SK-N-SH treated with all-trans-retinoic acid at 6 μM for 48 hours (cell line): Measurements from ENCODE around the gene IFT122.

Source experiments
- BACH2 ChIP-seq: fragments of 250-450 bp; sonication (Bioruptor Pico); IDR thresholded peaks from 2 replicates; pipeline ENCODE4 v1.9.0; 2021; ENCODE audit warnings: mild to moderate bottlenecking, borderline replicate concordance
- CREB5 ChIP-seq: fragments of 250-450 bp; sonication (Bioruptor Pico); IDR thresholded peaks from 2 replicates; pipeline ENCODE4 v1.5.1; 2020; ENCODE audit warnings: low read depth, mild to moderate bottlenecking, moderate library complexity
- OSR1 ChIP-seq: fragments of 250-450 bp; sonication (Bioruptor Pico); IDR thresholded peaks from 2 replicates; pipeline ENCODE4 v1.8.0; 2022; ENCODE audit warnings: moderate library complexity, mild to moderate bottlenecking, inconsistent platforms
- PATZ1 ChIP-seq: fragments of 250-450 bp; sonication (Bioruptor Pico); IDR thresholded peaks from 2 replicates; pipeline ENCODE4 v1.8.0; 2020; ENCODE audit warnings: mild to moderate bottlenecking, moderate library complexity, borderline replicate concordance
- PPARA ChIP-seq: fragments of 250-450 bp; sonication (Bioruptor Pico); IDR thresholded peaks from 2 replicates; pipeline ENCODE4 v1.5.0; 2020; ENCODE audit warnings: mild to moderate bottlenecking, borderline replicate concordance
- RARB ChIP-seq: fragments of 250-450 bp; sonication (Bioruptor Pico); IDR thresholded peaks from 2 replicates; pipeline ENCODE4 v1.8.0; 2021; ENCODE audit warnings: mild to moderate bottlenecking, moderate library complexity
- SNAI2 ChIP-seq: fragments of 250-450 bp; sonication (Bioruptor Pico); IDR thresholded peaks from 2 replicates; pipeline ENCODE4 v1.5.0; 2020; ENCODE audit warnings: mild to moderate bottlenecking, moderate library complexity
- TCF4 ChIP-seq: fragments of 250-450 bp; sonication (Bioruptor Pico); IDR thresholded peaks from 2 replicates; pipeline ENCODE4 v1.8.0; 2021; ENCODE audit warnings: mild to moderate bottlenecking, moderate library complexity, borderline replicate concordance
- ZFP3 ChIP-seq: fragments of 250-450 bp; sonication (Bioruptor Pico); IDR thresholded peaks from 2 replicates; pipeline ENCODE4 v1.5.0; 2020; ENCODE audit warnings: mild to moderate bottlenecking, moderate library complexity
- ZFP30 ChIP-seq: fragments of 450-650 bp; formaldehyde crosslinking; IDR thresholded peaks from 2 replicates; pipeline ENCODE4 v1.5.0; 2022; ENCODE audit warnings: mild to moderate bottlenecking, moderate library complexity
- ZNF565 ChIP-seq: fragments of 450-650 bp; formaldehyde crosslinking; conservative IDR thresholded peaks from 2 replicates; pipeline ENCODE4 v1.5.0; 2020; ENCODE audit warnings: low read depth, mild to moderate bottlenecking, moderate library complexity
- ZNF70 ChIP-seq: fragments of 450-650 bp; formaldehyde crosslinking; IDR thresholded peaks from 2 replicates; pipeline ENCODE4 v1.5.0; 2020; ENCODE audit warnings: mild to moderate bottlenecking, moderate library complexity
- ZNF8 ChIP-seq: fragments of 450-650 bp; formaldehyde crosslinking; IDR thresholded peaks from 2 replicates; pipeline ENCODE4 v1.5.0; 2020; ENCODE audit warnings: mild to moderate bottlenecking, moderate library complexity
- TF ChIP-seq, protein P1 (sequence below): fragments of 250-450 bp; sonication (Bioruptor Pico); IDR thresholded peaks from 2 replicates; pipeline ENCODE4 v1.5.0; 2020; ENCODE audit warnings: mild to moderate bottlenecking, moderate library complexity

- TF ChIP-seq PATZ1 (CRISPR knock-in tag), result no peak
- no peak for TF ChIP-seq PPARA (CRISPR knock-in tag)
- no peak for TF ChIP-seq ZNF565
- no peak for TF ChIP-seq SNAI2 (CRISPR knock-in tag)
- no peak for TF ChIP-seq ZFP30
- TF ChIP-seq RARB (CRISPR knock-in tag), result no peak
- TF ChIP-seq ZNF8 (CRISPR knock-in tag), result no peak
- no peak for TF ChIP-seq ZNF70 (CRISPR knock-in tag)
- TF ChIP-seq CREB5 (CRISPR knock-in tag), result no peak
- TF ChIP-seq OSR1 (CRISPR knock-in tag), result no peak
- TF ChIP-seq, protein P1, sequence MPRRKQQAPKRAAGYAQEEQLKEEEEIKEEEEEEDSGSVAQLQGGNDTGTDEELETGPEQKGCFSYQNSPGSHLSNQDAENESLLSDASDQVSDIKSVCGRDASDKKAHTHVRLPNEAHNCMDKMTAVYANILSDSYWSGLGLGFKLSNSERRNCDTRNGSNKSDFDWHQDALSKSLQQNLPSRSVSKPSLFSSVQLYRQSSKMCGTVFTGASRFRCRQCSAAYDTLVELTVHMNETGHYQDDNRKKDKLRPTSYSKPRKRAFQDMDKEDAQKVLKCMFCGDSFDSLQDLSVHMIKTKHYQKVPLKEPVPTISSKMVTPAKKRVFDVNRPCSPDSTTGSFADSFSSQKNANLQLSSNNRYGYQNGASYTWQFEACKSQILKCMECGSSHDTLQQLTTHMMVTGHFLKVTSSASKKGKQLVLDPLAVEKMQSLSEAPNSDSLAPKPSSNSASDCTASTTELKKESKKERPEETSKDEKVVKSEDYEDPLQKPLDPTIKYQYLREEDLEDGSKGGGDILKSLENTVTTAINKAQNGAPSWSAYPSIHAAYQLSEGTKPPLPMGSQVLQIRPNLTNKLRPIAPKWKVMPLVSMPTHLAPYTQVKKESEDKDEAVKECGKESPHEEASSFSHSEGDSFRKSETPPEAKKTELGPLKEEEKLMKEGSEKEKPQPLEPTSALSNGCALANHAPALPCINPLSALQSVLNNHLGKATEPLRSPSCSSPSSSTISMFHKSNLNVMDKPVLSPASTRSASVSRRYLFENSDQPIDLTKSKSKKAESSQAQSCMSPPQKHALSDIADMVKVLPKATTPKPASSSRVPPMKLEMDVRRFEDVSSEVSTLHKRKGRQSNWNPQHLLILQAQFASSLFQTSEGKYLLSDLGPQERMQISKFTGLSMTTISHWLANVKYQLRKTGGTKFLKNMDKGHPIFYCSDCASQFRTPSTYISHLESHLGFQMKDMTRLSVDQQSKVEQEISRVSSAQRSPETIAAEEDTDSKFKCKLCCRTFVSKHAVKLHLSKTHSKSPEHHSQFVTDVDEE (CRISPR knock-in tag), result no peak
- TF ChIP-seq ZFP3 (CRISPR knock-in tag), result no peak
- no peak for TF ChIP-seq TCF4 (CRISPR knock-in tag)
- TF ChIP-seq BACH2, result no peak
These were observed 8.0 kb upstream of the IFT122 start for GRCh38 chr3:129432036-129432435.
